GM12873 (cell line): Measurements from ENCODE around the gene CSRP3.

Experiments used
- TF ChIP-seq, protein P1 (sequence below): IDR thresholded peaks from 2 replicates; pipeline ENCODE4 v1.5.1; 2012; ENCODE audit warnings: low read depth, mild to moderate bottlenecking, moderate library complexity, low read length, control low read depth; ENCODE audit not compliant: insufficient read depth; ENCODE audit errors: missing control alignments

Gene CSRP3

DNA sequence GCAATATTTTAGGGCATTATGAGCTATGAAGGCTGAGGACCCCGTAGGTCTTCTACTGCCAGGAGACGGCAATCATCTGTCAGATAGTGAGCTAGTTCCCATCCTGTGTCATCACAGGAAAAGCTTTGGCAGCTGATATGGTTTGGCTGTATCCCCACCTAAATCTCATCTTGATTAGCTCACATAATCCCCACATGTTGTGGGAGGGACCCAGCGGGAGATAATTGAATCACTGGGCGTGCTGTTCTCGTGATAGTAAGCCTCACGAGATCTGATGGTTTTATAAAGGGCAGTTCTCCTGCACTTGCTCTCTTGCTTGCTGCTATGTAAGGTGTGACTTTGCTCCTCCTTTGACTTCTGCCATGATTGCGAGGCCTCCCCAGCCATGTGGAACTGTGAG is 18.1 kb downstream of the CSRP3 start:
- TF ChIP-seq, protein P1, sequence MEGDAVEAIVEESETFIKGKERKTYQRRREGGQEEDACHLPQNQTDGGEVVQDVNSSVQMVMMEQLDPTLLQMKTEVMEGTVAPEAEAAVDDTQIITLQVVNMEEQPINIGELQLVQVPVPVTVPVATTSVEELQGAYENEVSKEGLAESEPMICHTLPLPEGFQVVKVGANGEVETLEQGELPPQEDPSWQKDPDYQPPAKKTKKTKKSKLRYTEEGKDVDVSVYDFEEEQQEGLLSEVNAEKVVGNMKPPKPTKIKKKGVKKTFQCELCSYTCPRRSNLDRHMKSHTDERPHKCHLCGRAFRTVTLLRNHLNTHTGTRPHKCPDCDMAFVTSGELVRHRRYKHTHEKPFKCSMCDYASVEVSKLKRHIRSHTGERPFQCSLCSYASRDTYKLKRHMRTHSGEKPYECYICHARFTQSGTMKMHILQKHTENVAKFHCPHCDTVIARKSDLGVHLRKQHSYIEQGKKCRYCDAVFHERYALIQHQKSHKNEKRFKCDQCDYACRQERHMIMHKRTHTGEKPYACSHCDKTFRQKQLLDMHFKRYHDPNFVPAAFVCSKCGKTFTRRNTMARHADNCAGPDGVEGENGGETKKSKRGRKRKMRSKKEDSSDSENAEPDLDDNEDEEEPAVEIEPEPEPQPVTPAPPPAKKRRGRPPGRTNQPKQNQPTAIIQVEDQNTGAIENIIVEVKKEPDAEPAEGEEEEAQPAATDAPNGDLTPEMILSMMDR: no peak

DNA sequence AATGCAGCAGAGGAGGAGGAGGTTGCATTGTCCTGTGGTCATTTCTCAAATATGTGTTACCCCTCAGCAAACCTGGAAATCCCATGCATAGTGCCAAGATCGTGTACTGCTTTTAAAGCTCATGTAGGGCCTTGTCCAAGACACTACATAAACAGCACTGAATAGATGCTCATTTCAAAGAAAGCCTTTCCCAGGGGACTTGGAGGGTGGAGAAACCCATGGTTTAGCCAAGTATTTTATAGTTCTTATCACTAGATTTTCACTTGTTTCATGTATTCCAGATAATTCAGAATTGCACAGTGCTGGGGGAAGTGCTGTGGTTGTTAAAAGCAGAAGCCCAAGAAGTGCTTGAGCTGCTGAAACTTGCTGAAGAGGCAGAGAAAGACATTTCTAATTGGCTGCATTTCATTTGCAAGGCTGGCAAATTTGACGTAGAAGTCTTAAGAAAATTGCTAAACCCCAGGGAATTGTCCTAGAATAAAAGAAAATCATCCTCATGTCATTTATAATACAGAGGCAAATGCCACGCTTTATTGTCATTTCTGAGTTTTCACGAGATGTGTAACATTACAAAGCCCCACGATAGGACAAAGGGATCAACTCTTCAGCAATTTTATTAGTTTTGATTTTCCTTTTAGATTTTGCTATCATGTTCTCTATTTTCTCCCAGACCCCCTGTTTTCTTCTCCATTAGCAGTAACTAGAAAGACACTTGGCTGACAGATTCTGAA is 20.1 kb downstream of the CSRP3 start:
- TF ChIP-seq, protein P1: no peak

DNA sequence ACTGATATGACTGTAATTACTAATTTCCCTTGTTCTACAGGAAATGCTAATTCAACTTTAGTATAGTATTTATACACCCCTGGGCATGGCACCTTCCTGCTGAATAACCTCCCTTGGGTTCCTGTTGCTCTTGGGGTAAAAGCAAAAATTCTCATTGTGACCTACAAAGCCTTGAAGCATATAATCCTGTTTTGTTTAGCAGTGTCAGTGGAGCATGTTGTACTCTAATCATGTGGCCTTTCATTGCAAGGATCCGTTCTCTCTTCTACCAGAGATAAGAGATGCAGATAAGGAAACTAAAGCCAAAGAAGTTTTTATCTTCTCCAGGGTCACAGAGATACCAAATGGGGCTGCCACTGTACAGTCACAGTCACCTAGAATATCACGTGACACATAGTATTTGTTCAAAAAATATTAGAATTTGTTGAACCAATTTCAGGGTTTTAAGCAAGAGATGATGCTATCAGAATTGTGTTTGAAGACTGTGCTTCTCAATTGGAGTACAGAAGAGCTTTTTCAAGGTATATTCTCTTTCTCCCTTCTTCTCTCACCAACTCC is 25.1 kb downstream of the CSRP3 start:
- TF ChIP-seq, protein P1: no peak

DNA sequence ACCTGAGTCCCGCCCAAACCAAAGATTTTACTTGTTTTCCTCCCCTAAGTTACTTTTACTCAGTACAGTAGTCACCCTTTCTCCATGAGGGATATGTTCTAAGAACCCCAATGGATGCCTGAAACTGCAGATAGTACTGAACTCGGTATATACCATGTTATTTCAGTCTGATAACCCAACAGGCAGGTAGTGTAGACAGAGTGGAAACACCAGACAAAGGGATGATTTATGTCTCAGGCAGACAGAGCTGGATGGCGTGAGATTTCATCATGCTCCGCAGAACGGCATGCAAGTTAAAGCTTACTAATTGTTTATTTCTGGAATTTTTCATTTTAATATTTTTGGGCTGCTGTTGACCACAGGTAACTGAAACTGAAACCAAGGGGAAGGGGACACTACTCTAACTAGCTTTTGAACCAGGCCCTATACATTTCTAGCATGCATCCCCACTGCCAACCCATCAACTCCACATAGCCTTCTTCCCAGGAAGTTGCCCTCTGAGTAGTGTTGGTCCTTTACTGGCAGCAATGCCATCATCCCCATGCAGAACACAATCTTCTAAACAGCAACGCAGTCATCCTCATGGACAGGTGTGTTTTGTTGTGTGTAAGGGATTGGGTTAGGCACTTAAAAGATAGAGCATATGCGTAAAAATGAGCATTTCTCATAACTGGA is 27.7 kb downstream of the CSRP3 start:
- TF ChIP-seq, protein P1: no peak

DNA sequence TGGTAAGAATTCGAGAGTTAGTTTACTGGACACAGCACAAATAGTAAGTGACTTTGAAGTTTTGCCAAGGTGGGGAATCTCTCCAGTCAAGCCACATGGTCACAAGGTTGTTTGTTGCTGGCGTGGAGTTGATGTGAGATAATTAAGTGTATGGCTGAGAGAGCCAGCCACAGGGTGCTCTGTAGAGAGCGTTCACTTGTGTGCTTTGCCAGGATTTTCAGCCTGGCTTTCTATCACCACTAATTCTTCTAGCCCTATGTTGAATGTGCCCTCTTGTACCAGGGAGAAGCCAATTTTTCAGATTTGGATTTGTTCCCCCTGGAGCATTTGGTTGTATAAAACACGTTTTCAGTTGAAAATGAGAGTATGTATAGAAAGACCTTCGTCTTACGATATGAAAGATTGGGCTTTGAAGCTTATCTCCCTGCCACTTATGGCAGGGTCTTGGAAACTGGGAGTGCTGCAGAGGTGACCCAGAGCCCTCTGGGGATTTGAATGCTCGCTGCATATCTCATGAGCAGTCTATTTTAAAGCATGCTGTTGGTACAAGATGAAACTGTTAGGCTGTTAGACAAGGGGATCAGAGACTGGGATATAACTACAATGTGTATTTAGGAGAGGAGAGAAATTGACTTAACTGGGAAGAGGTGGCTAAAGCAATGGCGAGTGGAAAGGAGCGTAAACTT is 28.6 kb downstream of the CSRP3 start:
- TF ChIP-seq, protein P1: no peak

DNA sequence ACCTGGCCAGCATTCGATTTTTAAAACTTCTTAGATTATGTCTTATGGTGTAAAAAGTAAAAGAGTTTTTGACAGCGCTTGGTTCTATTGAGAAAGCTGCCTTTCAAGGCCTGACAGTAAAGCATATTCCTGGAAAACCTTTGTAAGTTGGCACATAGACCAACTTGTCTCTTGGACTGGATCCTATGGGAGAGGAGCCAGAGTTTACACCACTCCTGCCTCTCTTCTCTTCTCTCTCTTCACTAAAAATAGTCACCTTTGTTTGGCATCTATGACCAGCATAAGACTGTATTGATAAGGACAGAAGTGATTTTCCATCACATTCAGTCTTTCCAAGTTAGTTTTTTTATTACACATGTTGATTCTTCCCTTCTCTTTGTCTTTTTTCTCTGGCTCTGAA is 33.7 kb downstream of the CSRP3 start:
- TF ChIP-seq, protein P1: no peak

DNA sequence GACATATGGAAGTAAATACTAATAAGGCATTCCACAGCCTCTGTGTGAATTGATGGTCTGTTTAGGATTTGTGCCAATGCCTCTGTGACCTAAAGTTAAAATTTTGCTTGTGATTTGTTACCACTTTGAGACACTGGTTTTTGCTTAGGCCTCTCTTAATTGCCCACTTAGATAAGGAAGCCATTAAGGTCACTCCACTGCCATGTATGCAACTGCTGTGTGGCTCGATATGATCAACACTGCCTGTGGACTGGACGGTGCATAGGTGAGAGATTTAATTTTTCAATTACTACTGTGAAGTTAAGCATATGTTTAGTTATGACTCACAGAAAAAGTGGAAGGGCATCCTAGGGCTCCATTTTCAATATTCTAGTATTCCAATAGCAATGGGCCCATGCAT is 36.9 kb downstream of the CSRP3 start:
- TF ChIP-seq, protein P1: no peak
